Stomach (tissue), 4 donors: Measurements from ENCODE around the gene LRRTM2.

Experiments
- CTCF ChIP-seq, 7 experiments: fragments of 450-650 bp in 4 of 7; fragments of 200-600 bp in 3 of 7; sonication (generic) in 3 of 7; IDR thresholded peaks; one replicate each; pipeline ENCODE4 v1.5.1; 2016 to 2019; ENCODE audit warnings: antibody characterized with exemption in 7 of 7, control low read depth in 2 of 7, mild to moderate bottlenecking in 1 of 7
- EP300 ChIP-seq: sonication (generic); formaldehyde crosslinking; IDR thresholded peaks from one replicate; pipeline ENCODE4 v1.6.1; 2017; ENCODE audit warnings: antibody characterized with exemption
- POLR2A ChIP-seq, 4 donors: fragments of 450-650 bp; IDR thresholded peaks; one replicate each; pipeline ENCODE4 v1.6.1; 2016; ENCODE audit warnings: antibody characterized with exemption in 4 of 4, control low read depth in 2 of 4, mild to moderate bottlenecking in 1 of 4, moderate library complexity in 1 of 4
- POLR2AphosphoS5 ChIP-seq, 3 donors: sonication (generic); formaldehyde crosslinking; IDR thresholded peaks; one replicate each; pipeline ENCODE4 v1.6.1; 2016; ENCODE audit warnings: antibody characterized with exemption in 3 of 3

- TF ChIP-seq CTCF (IDR thresholded peaks at IDR 0.05): no peak
- no peak for TF ChIP-seq POLR2AphosphoS5 (IDR thresholded peaks at IDR 0.05)
- no peak for TF ChIP-seq POLR2A (IDR thresholded peaks at IDR 0.05)
- no peak for TF ChIP-seq EP300
Measured at GRCh38 chr5:138872841-138873465, 2.2 kb downstream of the LRRTM2 start.
